HL-60 (cell line): ENCODE results near the gene SCO2.

Source experiments
- DNase-seq, 2 experiments: peaks; one replicate each; pipeline ENCODE4 v3.0.0-alpha.2; 2010 to 2020; ENCODE audit warnings: low read depth in 1 of 2, low spot score in 1 of 2
- H3K27ac ChIP-seq: fragments of 250-450 bp; sonication (Bioruptor Pico); replicated peaks from 2 replicates; pipeline ENCODE4 v1.5.1; 2020; ENCODE audit warnings: mild to moderate bottlenecking, moderate library complexity
- H3K27me3 ChIP-seq: fragments of 250-450 bp; sonication (Bioruptor Pico); 2 replicates; pipeline ENCODE4 v1.5.1; 2021; ENCODE audit warnings: mild to moderate bottlenecking, moderate library complexity; ENCODE audit not compliant: insufficient read depth, poor library complexity, severe bottlenecking
- H3K4me3 ChIP-seq: replicated peaks from 2 replicates; pipeline ENCODE4 v1.5.1; 2011; ENCODE audit warnings: mild to moderate bottlenecking, control low read depth, low read length; ENCODE audit not compliant: insufficient read depth
- GABPA ChIP-seq: IDR thresholded peaks from 2 replicates; pipeline ENCODE4 v1.6.1; 2012; ENCODE audit warnings: low read depth
- POLR2AphosphoS5 ChIP-seq: IDR thresholded peaks from 2 replicates; pipeline ENCODE4 v1.6.1; 2012; ENCODE audit warnings: low read depth
- SPI1 ChIP-seq: IDR thresholded peaks from 2 replicates; pipeline ENCODE4 v1.6.1; 2012; ENCODE audit warnings: low read depth, mild to moderate bottlenecking, borderline replicate concordance
- TF ChIP-seq, protein P1 (sequence below): IDR thresholded peaks from 2 replicates; pipeline ENCODE4 v1.6.1; 2012; ENCODE audit warnings: low read depth; ENCODE audit not compliant: insufficient replicate concordance
- TF ChIP-seq, protein P2 (sequence below): IDR thresholded peaks from one replicate; pipeline ENCODE4 v1.5.1; 2011; ENCODE audit warnings: low read length, control low read depth, inconsistent platforms; ENCODE audit not compliant: insufficient read depth

Gene SCO2

DNA sequence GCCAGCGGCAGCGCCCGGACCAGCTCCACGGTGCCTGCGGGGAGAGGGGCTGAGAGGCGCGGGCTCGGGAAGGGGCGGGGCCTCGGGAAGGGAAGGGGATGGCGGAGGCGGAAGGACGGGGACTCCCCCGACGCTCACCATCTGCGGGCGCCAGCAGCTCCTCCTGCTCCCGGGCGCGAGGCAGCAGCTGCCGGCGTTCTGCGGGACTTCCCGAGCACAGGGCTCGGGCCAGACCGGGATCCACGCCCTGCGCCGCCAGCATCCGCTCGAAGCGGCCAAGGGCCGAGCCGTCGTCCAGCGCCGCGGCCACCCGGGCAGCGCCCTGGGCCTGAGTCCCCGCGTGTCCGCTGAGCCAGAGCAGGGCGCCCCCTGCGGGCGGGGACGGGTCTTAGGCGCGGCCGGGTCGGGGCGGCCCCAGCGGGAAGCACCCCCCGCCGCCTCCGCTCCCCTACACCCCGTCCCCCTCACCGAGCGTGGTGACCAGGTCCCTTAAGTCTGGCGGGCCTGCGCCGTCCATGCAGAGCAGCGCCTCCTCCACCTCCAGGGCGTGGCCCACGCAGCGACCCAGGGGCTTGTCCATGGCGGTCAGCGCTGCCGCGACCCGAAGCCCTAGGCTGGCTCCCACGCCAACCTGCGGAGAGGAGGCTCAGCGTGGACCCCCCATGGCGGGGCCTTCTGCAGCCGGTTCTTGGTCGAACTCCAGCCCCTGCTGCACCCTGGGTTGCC lies 873 bp upstream of the SCO2 start:
- Histone ChIP-seq H3K4me3 (peak overlapping the region; percentile 70), H3K27ac (peak overlapping the region; percentile 91), H3K27me3 (no peaks in the 10 kb centered on the region)
- peak; percentile 84 to 90 for DNase-seq
- no peak for TF ChIP-seq SPI1
- TF ChIP-seq, protein P1, sequence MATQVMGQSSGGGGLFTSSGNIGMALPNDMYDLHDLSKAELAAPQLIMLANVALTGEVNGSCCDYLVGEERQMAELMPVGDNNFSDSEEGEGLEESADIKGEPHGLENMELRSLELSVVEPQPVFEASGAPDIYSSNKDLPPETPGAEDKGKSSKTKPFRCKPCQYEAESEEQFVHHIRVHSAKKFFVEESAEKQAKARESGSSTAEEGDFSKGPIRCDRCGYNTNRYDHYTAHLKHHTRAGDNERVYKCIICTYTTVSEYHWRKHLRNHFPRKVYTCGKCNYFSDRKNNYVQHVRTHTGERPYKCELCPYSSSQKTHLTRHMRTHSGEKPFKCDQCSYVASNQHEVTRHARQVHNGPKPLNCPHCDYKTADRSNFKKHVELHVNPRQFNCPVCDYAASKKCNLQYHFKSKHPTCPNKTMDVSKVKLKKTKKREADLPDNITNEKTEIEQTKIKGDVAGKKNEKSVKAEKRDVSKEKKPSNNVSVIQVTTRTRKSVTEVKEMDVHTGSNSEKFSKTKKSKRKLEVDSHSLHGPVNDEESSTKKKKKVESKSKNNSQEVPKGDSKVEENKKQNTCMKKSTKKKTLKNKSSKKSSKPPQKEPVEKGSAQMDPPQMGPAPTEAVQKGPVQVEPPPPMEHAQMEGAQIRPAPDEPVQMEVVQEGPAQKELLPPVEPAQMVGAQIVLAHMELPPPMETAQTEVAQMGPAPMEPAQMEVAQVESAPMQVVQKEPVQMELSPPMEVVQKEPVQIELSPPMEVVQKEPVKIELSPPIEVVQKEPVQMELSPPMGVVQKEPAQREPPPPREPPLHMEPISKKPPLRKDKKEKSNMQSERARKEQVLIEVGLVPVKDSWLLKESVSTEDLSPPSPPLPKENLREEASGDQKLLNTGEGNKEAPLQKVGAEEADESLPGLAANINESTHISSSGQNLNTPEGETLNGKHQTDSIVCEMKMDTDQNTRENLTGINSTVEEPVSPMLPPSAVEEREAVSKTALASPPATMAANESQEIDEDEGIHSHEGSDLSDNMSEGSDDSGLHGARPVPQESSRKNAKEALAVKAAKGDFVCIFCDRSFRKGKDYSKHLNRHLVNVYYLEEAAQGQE = peak; percentile 33
- TF ChIP-seq GABPA = peak; percentile 33; the same call in 1 of the 2 replicates
- TF ChIP-seq POLR2AphosphoS5 = no peak; the same call in 1 of the 2 replicates
- TF ChIP-seq, protein P2, sequence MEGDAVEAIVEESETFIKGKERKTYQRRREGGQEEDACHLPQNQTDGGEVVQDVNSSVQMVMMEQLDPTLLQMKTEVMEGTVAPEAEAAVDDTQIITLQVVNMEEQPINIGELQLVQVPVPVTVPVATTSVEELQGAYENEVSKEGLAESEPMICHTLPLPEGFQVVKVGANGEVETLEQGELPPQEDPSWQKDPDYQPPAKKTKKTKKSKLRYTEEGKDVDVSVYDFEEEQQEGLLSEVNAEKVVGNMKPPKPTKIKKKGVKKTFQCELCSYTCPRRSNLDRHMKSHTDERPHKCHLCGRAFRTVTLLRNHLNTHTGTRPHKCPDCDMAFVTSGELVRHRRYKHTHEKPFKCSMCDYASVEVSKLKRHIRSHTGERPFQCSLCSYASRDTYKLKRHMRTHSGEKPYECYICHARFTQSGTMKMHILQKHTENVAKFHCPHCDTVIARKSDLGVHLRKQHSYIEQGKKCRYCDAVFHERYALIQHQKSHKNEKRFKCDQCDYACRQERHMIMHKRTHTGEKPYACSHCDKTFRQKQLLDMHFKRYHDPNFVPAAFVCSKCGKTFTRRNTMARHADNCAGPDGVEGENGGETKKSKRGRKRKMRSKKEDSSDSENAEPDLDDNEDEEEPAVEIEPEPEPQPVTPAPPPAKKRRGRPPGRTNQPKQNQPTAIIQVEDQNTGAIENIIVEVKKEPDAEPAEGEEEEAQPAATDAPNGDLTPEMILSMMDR = peak; percentile 26

DNA sequence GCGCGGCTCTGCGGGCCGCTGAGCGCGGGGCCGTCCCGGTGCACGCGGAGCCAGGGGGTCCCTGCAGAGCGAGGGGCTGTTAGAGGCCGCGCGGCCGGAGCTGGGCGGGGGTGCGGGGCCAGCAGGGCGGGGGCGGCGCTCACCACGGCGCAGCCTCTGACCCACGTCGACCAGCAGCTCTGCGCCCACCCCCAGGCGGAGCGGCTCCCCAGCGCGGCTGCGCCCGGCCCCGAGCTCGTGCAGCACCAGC lies 385 bp upstream of the SCO2 start:
- DNase-seq = no peak
- Histone ChIP-seq H3K27me3 (no peaks in the 10 kb centered on the region), H3K4me3 (peak overlapping the region; percentile 70), H3K27ac (peak overlapping the region; percentile 91)
- no peak for TF ChIP-seq SPI1
- no peak for TF ChIP-seq POLR2AphosphoS5
- TF ChIP-seq GABPA = no peak
- TF ChIP-seq, protein P2 = no peak
- TF ChIP-seq, protein P1 = no peak

DNA sequence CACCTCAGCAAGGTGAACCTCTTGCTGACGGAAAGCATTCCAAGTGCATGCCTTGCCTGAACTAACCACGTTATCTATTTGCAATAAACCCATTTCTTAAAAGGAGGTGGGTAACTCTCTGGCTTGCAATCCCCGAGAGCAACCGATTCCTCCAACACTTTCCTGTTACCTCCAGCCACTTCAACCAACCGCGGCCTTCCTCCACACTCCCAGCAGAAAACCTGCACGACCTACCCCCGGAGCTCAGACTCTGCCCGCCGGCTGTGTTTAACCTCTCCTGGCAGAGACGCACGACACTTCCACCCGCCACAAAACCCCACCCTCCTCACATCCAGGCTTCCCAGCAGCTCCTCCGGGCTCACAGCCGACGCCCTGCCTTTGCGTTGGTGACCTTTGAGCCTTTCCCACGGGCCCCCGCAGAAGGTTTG lies 708 bp downstream of the SCO2 start:
- Histone ChIP-seq H3K27me3 (no peaks in the 10 kb centered on the region), H3K27ac (peak overlapping the region; percentile 91), H3K4me3 (peak overlapping the region; percentile 70)
- no peak for TF ChIP-seq SPI1
- DNase-seq = peak in 1 of 2 experiments; percentile 43

DNA sequence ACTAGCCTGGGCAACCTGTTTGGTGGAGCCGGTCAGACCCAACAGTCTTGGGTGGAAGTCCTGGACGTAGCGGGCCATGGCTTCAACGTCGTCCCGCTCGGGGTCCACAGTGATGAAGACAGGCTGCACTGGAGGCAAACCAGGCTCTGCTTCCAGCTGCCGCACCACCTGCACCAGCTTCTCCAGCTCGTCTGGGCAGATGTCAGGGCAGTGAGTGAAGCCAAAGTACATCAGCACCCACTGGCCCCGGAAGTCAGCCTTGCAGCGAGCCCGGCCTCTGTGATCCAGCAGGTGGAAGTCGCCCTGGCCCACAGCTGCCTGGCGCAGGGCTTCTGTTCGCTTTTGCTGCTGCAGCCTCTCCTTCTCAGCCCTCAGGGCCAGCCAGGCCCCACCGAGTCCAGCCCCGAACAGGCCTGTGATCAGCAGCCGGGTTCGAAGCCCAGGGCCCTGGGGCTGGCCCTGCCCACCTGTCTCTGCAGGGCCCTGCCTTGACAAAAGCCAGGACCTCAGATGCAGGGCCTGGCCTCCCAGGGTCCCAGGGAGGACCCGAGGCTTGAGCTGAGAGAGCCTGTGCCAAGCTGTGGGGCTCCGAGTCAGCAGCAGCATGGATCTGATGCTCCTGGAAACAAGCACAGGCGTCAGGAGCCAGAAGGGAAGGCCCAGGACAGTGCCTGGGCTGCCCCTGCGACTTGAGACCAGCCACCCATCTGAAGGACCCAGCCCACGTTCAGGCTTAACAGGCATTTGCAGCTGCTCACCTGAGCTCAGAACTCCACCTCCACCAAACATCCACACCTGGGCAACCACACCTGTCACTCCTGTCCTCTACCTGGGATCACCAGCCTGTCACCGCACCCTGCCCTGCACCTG lies 1.4 kb downstream of the SCO2 start:
- DNase-seq = no peak
- TF ChIP-seq, protein P2 = no peak
- TF ChIP-seq POLR2AphosphoS5 (0 out of 2 replicates have a peak, but pooled peaks have one; percentile 57), GABPA (no peak)
- Histone ChIP-seq H3K27ac (peak overlapping the region; percentile 91), H3K27me3 (no peaks in the 10 kb centered on the region), H3K4me3 (peak overlapping the region; percentile 70)
